GM12801 (cell line): ENCODE data around the gene ACBD5.

Source experiments
- TF ChIP-seq, protein P1 (sequence below): IDR thresholded peaks from one replicate; pipeline ENCODE4 v1.5.1; 2011; ENCODE audit warnings: control low read depth; ENCODE audit not compliant: insufficient read length; ENCODE audit errors: extremely low read depth

The ACBD5 gene

DNA sequence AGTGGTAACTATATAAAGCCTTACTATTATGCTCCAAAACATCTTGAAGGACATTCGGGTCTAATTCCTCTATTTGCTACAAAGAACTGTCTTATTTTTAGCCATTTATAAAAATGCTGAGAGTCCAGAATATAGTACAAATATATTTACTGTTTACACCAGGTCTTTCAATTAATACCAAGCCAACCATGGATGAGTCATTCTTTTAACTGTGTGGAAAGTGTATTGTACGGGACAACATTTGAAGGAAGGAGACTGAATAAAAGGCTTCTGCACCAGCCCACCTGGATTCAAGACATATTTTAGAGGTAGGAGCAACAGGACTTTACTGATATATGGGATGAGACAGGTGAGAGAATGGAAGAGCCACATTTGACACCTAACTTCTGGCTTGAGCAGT, 50.1 kb downstream of the ACBD5 start:
- TF ChIP-seq, protein P1, sequence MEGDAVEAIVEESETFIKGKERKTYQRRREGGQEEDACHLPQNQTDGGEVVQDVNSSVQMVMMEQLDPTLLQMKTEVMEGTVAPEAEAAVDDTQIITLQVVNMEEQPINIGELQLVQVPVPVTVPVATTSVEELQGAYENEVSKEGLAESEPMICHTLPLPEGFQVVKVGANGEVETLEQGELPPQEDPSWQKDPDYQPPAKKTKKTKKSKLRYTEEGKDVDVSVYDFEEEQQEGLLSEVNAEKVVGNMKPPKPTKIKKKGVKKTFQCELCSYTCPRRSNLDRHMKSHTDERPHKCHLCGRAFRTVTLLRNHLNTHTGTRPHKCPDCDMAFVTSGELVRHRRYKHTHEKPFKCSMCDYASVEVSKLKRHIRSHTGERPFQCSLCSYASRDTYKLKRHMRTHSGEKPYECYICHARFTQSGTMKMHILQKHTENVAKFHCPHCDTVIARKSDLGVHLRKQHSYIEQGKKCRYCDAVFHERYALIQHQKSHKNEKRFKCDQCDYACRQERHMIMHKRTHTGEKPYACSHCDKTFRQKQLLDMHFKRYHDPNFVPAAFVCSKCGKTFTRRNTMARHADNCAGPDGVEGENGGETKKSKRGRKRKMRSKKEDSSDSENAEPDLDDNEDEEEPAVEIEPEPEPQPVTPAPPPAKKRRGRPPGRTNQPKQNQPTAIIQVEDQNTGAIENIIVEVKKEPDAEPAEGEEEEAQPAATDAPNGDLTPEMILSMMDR: no peak

- TF ChIP-seq, protein P1: no peak
Observed at GRCh38 chr10:27188897-27189296, 51.7 kb downstream of the ACBD5 start.

DNA sequence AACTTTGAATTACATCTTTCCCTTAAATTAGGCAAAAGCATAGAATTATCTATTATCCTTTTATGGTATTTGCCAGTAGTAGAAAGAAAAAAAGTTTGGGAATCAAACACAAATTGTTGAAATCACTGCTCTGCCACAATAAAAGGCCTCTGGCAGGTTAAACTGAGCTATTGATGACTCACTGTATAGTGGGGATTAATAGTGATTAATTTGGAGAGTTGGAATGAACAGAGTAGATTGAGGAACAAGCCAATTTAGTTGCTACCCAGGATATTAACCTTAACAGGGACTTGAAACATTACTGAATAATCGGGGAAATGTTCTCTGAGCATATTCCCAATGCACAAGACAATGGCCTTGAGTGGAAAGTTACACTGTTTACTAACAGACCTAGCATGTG, 52.3 kb downstream of the ACBD5 start:
- TF ChIP-seq, protein P1: no peak

- TF ChIP-seq, protein P1: no peak
Observed at GRCh38 chr10:27169849-27170248, 70.7 kb downstream of the ACBD5 start.

DNA sequence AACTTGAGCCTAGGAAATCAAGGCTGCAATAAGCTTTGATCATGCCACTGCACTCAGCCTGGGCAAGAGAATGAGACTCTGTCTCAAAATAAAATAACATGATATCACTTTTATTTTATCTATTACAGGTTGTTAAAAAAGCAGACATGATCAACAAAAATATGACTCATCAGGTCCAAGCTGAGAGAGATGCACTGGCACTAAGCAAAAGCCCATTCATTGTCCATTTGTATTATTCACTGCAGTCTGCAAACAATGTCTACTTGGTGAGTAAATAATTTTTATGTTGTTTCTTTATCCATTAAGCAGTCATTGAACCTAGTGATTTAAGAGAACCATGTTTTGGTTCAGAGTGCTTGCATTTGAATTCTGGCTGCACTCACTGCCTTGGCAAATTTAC, 82.2 kb downstream of the ACBD5 start:
- TF ChIP-seq, protein P1: no peak

DNA sequence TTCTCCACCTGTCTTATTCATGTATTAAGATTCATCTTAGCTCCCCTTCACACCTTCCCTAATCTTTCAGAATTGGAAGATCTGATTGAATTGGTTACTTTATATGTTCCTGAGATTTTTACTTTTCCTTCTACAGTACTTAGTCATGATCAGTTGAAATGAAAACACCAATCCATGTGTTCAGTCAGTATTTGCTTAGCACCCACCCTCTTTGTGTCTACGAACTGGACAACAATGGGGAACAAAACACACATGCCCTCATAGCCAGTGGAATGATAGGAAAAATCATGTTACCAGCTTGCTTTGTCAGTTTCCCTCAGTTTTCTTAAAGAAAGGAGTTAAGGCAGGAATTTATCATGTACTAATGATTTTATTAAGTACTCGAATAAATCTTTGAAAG, 83.4 kb downstream of the ACBD5 start:
- TF ChIP-seq, protein P1: no peak

GRCh38 chr10:27155066-27155754, 85.4 kb downstream of the ACBD5 start, which contains the start of gene MASTL:
MASTL (plus strand) TSS chr10:27155352; CDS start chr10:27155427, 75 bp downstream.
- TF ChIP-seq, protein P1: no peak
